GM18507 (cell line): ENCODE data around the gene CFAP107.
"Not testable (repeated sequence)": the region's sequence is repeated elsewhere in the genome, so short reads cannot be mapped to it uniquely, and the experiment has no call there.

Source experiments
- DNase-seq: peaks from one replicate; pipeline ENCODE4 v3.0.0; 2011; ENCODE audit warnings: low read depth; ENCODE audit not compliant: insufficient read length; ENCODE audit errors: extremely low spot score
- FAIRE-seq: peaks from 2 replicates; lab custom pipeline; 2011; peaks lifted over from hg19 to GRCh38; lab: Jason Lieb, UNC

CFAP107 gene, protein sequence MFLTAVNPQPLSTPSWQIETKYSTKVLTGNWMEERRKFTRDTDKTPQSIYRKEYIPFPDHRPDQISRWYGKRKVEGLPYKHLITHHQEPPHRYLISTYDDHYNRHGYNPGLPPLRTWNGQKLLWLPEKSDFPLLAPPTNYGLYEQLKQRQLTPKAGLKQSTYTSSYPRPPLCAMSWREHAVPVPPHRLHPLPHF

DNA sequence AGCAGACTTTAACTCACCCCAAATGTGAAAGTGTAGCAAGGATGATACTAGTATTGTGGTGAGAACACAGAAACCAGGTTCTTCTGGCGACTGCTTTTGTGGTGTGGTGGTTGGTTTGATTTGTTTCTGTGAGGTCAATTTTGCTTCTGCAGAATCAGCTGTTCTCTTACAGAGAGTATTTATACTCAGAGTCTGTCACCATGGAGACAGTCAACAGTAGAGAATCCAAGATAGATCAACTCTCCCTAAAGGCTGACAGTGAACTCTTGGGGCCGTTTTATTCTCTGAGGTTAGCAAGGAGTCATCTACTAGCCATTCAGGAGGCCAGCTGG is at the start of gene CFAP107:
CFAP107 (plus strand) TSS at position 209 of the 332 bp plus-strand sequence. CDS start 231 bp downstream, outside the sequence.
- no peak for FAIRE-seq

DNA sequence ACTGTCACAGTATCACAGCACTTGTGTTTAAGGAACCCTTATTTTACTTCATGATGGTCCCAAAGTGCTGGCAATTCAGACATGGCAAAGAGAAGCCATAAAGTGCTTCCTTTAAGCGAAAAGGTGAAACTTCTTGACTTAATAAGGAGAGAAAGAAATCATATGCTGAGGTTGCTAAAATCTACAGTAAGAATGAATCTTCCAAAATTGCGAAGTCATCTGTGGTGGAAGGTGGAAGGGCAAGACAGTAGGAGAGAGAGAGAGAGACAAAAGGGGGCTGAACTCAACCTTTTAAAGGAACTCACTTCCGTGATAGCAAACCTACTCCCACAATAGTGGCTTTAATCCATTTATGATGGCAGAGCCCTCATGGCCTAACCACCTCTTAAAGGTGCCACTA is 49.3 kb upstream of the CFAP107 start:
- FAIRE-seq (no peak), DNase-seq (no peak)

More for the DNA sequence above, at the start of gene CFAP107:
- DNase-seq: no peak

DNA sequence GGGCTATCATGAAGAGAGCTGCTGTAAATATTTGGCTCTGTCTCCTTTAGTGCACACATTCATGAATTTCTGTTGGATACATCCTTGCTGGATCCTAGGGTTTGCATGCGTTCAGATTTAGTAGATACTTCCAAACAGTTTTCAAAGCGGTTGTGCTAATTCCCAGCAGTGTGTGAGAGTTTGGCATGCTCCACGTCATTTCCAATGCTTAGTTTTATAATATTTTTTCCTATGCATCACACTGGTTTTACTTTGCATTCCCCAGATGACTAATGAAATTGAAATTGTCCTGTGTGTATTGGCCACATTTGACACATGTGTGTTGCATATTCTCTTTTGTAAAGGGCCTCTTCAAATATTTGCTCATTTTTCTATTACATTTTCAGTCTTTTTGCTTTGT is 48.6 kb upstream of the CFAP107 start:
- FAIRE-seq: no peak
- DNase-seq: no peak

DNA sequence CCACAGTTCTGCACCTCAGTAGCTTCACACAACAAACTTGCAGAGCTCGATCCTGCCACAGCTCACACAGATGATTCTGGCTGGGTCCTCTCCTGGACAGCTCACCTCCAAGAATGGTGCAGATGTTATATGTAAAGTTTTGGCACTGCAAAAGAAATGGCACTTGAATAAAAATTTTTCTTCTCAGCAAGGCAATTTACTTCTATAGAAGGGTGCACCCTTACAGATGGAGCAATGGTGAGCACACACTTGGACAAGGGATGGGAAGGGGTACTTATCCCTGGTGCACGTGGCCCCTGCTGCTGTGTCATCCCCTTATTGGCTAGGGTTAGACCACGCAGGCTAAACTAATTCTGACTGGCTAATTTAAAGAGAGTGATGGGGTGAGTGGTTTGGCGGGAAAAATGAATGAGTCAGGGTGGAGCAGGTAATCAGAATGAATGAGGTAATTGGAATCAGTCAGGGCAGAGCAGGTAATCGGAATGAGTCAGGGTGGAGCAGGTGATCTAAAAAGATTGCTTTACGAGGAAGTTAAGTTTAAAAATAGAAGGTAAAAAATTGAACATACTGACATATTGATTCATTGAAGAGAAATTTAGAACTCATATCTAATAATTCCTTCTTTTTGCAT is 42.1 kb upstream of the CFAP107 start:
- DNase-seq (no peak), FAIRE-seq (no peak)

DNA sequence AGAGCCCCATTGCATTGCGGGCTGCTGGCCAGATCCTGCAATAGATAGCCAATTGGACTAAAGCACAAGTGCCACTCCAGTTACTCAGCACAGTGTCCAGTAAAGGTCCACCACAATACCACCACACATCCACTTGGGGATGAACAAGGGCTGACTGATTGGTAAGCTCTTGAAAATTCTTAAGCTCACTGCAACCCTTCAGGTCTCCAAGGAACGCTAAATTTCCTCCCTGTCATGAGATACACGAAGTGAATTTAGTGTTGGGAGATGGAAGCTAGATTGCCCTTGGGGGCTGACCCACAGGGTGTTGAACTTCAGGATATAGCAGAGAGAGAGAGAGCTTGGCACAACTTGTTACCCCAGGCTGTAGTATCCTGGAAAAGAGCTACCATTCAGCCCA is 39.9 kb upstream of the CFAP107 start:
- FAIRE-seq: no peak

DNA sequence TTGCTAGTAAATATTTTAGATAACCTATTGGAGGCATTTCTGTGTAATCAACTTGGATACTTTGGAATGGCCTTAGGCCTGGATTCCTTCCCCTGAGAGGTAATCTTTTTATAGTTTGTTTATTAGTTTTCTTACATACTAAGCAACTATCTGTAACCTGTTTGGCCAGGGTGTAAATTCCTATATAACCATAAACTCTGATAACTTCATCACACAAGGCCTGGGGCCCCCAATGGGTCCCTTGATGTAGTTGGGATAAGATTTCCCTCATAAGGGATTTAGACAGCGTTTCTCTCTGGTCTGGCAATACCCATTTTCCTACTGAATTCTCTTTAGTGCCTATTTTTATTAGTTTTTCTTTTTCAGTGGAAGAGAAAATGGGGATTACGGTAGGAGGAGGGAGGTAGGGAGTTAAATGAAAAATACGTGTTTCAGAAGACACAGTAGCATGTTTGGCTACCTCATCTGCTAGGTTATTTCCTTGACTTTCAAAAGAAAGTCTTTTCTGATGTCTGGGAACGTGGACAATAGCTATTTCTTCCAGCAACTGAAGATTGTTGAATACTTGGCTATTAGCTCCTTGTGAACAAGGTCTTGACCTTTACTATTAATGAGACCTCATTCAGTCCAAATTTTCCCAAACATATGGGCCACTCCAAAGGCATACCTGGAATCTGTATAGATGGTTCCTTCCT is 37.5 kb upstream of the CFAP107 start:
- FAIRE-seq (no peak), DNase-seq (no peak)

More for the DNA sequence above, 39.9 kb upstream of the CFAP107 start:
- DNase-seq: no peak

DNA sequence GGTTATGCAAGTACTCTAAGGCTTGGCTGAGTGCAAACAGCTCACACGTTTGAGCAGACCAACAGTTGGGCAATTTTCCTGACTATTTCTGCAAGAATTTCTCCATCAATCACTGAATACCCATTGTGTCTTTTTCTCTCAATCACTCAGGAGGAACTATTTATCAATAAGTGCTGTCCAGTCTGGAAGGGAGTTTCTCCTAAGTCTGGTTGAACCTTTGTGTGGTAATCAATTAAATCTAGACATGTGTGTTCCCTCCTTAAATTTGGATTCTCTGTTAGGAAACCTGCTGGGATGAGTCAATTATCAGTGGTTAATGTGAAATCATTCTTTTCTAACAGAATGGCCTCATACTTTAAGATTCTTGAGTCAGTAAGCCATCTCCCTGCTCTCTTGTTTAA is 36.9 kb upstream of the CFAP107 start:
- FAIRE-seq: no peak
- DNase-seq: no peak

DNA sequence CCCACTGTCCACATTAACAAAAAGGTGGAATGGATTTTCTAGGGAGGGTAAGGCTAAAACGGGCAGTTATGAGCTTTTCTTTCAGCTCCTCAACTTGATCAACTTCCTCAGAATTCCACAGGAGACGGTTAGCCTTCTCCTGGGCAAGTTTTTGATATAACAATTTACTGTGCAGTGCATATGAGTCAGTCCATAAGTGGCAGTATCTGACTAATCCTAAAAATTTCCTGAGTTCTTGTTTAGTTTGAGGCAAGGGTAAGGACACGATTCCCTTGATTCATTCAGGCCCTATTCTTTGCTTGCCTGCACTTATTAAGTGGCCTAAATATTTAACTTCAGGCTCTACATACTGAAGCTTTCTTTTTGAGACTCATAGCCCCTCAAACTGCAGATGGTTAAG is 36.3 kb upstream of the CFAP107 start:
- FAIRE-seq: no peak

DNA sequence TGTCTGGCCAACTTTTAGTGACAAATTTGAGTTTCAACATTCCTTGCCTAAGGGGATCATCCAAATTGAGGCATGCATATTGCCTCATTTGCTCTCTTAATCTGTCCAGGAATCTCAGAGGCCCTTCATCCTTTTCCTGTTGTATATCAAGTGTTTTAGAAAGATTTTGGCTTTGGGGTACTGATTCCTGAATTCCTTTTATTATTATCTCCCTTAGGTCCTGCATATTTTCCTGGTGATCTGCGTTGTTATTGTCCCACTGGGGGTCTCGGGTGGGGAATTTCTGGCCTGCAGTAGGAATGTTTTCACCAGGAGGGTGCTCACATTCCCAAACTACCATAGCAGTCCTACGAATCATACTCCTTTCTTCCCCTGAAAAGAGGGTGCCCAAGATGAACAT is 34.5 kb upstream of the CFAP107 start:
- FAIRE-seq (no peak), DNase-seq (no peak)

More for the DNA sequence above, 36.3 kb upstream of the CFAP107 start:
- DNase-seq: no peak

DNA sequence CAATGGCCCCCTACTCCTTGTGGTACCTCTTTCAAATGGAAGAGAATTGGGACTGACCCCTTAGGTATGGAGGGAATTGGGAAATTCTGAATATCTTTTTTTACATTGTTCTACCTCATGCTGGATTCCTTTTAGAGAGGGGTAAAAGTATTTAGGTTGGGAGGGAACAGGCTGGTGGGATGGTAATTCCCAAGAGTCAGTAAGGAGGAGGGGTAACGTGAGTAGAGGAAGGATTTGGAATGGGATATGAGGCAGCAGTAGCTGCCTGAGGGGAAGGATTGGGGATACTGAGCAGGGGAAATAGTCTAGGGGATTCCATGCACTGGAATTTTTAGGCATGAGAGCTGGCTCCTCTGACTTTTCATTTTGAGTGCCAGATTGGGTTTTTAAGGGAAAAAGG is 33.9 kb upstream of the CFAP107 start:
- no peak for DNase-seq
- FAIRE-seq: no peak

DNA sequence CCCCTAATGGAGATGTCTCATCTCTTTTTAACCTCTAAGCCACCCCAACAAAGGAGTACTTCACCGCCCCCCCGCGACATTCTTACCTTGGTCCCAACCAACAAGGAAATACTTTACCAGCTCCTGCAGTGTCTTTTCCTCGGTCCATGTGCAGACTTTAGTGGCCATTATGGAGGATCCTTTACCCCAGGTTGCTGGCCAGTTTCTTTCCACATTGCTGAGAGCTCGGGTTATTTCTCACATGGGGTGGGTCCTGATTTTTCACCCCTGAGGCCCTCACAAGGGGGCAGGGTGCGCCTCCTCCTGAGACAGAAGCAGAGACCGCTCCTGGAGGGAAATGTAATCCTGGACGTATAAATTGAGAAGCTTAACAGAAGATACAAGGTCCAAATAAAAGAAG is 33.1 kb upstream of the CFAP107 start:
- no peak for DNase-seq
- no peak for FAIRE-seq

DNA sequence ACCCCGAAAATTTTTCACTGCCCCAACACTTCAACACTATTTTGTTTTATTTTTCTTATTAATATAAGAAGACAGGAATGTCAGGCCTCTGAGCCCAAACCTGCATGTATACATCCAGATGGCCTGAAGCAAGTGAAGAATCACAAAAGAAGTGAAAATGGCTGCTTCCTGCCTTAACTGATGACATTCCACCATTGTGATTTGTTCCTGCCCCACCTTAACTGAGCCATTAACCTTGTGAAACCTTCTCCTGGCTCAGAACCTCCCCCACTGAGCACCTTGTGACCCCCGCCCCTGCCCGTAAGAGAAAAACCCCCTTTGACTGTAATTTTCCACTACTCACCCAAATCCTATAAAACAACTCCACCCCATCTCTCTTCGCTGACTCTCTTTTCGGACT is 32.3 kb upstream of the CFAP107 start:
- not testable (repeated sequence) for FAIRE-seq, DNase-seq

DNA sequence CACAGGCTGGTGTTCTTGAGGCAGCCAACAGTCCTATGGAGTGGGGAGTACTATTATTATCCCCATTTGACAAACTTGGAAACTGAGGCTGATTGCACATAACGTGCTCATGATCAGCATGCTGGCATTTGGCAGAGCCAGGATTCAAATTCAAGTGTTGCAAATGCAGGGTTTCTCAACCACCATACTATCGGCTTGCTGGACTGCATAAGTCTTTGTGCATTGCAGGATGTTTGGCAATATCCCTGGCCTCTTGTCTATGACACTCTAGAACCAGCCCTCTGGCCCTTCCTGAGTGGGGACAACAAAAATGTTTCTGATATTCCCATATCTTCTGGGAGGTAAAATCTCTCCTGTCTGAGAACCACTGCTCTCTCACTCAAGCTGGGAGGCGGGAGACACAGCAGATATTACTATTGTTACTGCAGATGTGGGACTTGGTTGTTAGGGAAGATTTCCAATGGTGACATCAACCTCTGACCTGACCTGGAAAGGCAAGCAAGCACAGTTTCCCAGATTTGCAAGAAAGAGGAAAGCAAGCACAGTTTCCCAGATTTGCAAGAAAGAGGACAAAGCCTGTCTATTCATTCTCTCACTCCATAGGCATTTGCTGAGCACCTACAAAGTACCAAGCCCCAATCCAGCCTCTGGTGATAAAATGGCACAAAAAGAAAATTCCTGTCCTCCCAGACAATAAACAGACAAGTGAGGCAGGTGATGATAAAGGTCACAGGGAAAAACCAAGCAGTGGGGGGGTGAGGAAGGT is 31.1 kb upstream of the CFAP107 start:
- no peak for FAIRE-seq
- no peak for DNase-seq

DNA sequence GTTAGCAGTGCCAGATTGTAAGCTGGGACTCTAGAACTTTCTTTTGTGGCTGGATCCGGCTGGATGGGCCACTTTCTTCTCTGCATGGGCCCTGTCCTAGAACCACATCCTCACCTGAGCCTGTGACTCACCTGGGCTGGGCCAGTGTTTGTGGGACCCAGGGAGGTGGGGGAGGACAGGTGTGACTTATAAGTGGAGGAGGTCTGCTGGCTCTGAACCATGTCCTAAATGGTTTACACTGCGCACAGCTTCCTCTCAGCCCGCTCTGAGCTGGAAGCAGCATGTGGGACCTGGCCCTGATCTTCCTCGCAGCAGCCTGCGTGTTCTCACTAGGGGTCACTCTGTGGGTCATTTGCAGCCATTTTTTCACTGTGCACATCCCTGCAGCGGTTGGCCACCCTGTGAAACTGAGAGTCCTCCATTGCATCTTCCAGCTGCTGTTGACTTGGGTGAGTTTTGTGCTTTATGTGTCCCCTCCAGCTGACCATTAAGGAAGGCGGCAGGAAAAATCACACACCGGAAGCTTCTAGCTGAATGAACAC is 30.0 kb upstream of the CFAP107 start, which contains the start of gene AADACL3:
AADACL3 (plus strand) TSS at position 215 of the 542 bp plus-strand sequence; CDS start at position 282, 67 bp downstream.
- FAIRE-seq: no peak

DNA sequence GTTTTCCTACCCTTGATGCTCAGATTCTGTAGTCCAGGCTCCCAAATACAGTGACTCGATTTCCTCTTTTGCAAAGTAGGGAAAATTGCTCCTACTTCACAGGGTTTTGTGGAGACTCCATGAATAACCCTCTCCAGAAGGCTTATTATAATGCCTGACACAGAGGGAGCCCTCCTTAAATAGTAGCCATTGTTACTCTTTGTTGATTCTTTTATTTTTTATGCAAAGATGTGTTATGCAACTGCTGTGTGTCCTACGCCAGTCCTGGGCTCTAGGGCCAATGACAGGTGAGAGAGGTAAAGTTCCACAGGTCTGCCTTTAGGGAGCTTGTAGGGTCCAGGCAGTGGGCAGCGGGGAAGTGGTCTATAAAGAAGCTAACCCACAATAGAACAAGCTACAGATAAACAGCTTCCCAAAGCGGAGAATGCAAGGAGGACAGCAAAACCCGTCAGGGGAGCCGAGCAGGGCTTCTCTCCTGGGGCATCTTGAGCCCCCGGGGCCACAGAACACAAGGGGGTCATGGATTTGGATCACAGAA is 28.6 kb upstream of the CFAP107 start:
- no peak for FAIRE-seq

More for the DNA sequence above, 30.0 kb upstream of the CFAP107 start, which contains the start of gene AADACL3:
- DNase-seq: no peak

DNA sequence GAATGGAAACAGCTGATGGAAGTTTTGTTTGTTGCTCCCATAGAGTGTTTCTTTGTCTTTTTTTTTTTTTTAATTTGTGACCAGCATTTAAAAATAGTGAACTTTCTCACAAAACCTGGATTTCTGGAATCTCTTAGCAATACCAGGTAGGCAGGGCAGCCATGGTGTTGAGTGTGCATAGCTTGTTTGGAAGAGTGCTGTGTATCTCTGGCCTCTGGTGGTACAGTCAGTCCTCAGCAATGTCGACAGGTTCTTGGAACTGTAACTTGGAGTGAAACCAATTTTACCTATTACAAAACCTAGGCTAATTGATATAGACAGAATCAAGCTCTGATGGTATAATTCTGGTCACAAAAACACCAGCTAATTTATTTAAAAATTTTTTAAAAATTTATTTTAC is 23.4 kb upstream of the CFAP107 start:
- FAIRE-seq: no peak

More for the DNA sequence above, 28.6 kb upstream of the CFAP107 start:
- no peak for DNase-seq

DNA sequence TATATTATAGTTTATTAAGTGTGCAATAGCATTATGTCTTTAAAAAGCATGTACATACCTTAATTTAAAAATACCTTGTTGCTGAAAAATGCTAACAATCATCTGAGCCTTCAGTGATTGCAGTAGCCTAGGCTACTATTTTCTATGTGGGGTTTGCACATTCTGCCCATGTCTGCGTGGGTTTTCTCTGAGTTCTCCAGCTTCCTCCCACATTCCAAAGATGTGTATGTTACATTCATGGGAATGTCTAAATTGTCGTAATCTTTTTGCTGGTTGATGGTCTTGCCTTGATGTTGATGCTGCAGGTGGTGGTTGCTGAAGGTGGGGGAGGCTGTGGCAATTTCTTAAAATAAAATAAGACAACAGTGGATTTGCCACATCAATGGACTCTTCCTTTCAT is 17.6 kb upstream of the CFAP107 start:
- FAIRE-seq: no peak
- no peak for DNase-seq

More for the DNA sequence above, 23.4 kb upstream of the CFAP107 start:
- no peak for DNase-seq

DNA sequence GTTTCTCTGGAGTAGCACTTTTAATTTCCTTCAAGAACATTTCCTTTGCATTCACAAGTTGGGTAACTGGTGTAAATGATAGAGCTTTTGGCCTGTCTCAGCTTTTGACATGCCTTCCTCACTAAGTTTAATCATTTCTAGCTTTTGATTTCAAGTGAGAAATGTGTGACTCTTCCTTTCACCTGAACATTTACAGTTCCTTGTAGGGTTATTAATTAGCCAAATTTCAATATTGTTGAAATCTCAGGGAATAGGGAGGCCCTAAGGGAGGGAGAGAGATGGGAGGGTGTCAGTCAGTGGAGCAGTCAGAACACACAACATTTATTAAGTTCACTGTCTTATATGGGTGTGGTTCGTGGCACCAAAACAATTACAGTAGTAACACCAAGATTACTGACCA is 15.8 kb upstream of the CFAP107 start:
- DNase-seq (no peak), FAIRE-seq (no peak)

DNA sequence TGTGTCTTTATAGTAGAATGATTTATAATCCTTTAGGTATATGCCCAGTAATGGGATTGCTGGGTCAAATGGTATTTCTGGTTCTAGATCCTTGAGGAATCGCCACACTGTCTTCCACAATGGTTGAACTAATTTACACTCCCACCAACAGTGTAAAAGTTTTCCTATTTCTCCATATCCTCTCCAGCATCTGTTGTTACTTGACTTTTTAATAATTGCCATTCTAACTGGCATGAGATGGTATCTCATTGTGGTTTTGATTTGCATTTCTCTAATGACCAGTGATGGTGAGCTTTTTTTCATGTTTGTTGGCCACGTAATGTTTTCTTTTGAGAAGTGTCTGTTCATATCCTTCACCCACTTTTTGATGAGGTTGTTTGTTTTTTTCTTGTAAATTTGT is 14.9 kb upstream of the CFAP107 start:
- DNase-seq, FAIRE-seq: not testable (repeated sequence)
